Fibroblast of lung (primary cell): ENCODE results near the gene PCDHGB4. TPM values are rescaled to one million over a fixed set of nuclear protein-coding genes. Genes with fewer than 3 reads are reported as not detected.

Experiments used
- DNase-seq, 2 donors: peaks; one replicate each; pipeline versions ENCODE4 v3.0.0 to v3.0.0-alpha.2; 2010; ENCODE audit warnings: low read depth in 2 of 2
- H2AFZ ChIP-seq: 2 replicates; pipeline ENCODE4 v1.5.1; 2012; ENCODE audit warnings: low read length, control low read depth, inconsistent platforms
- H3K27ac ChIP-seq: 2 replicates; pipeline ENCODE4 v1.5.1; 2011; ENCODE audit warnings: low read length, control low read depth; ENCODE audit not compliant: insufficient read depth
- H3K27me3 ChIP-seq: 2 replicates; pipeline ENCODE4 v1.5.1; 2011; ENCODE audit warnings: mild to moderate bottlenecking, low read length; ENCODE audit not compliant: control insufficient read depth, insufficient read depth
- H3K36me3 ChIP-seq: 2 replicates; pipeline ENCODE4 v1.5.1; 2011; ENCODE audit warnings: low read length; ENCODE audit not compliant: control insufficient read depth, insufficient read depth
- H3K4me1 ChIP-seq: 2 replicates; pipeline ENCODE4 v1.5.1; 2011; ENCODE audit warnings: low read length; ENCODE audit not compliant: control insufficient read depth, insufficient read depth; ENCODE audit errors: extremely low read depth
- H3K4me2 ChIP-seq: 2 replicates; pipeline ENCODE4 v1.5.1; 2011; ENCODE audit warnings: low read length, control low read depth; ENCODE audit not compliant: insufficient read depth; ENCODE audit errors: extremely low read depth
- H3K4me3 ChIP-seq, 4 experiments: fragments of 200-600 bp in 1 of 4; sonication (generic) in 1 of 4; replicated peaks in 1 of 4; 2 replicates each; pipeline ENCODE4 v1.5.1; 2011 to 2016; ENCODE audit warnings: low read length in 4 of 4, low read depth in 3 of 4, mild to moderate bottlenecking in 3 of 4, control low read depth in 2 of 4, inconsistent platforms in 1 of 4, mixed read lengths in 1 of 4; ENCODE audit not compliant: insufficient read depth in 1 of 4; ENCODE audit errors: control extremely low read depth in 1 of 4
- H3K79me2 ChIP-seq: 2 replicates; pipeline ENCODE4 v1.5.1; 2012; ENCODE audit warnings: mild to moderate bottlenecking, low read length, inconsistent platforms; ENCODE audit not compliant: control insufficient read depth, insufficient read depth
- H3K9ac ChIP-seq: 2 replicates; pipeline ENCODE4 v1.5.1; 2011; ENCODE audit warnings: mild to moderate bottlenecking, low read length, control low read depth; ENCODE audit not compliant: insufficient read depth
- H3K9me3 ChIP-seq: 2 replicates; pipeline ENCODE4 v1.5.1; 2012; ENCODE audit warnings: low read depth, low read length; ENCODE audit not compliant: control insufficient read depth, insufficient read depth
- H4K20me1 ChIP-seq: 2 replicates; pipeline ENCODE4 v1.5.1; 2011; ENCODE audit warnings: low read length; ENCODE audit not compliant: control insufficient read depth, insufficient read depth; ENCODE audit errors: extremely low read depth
- EZH2 ChIP-seq: IDR thresholded peaks from 2 replicates; pipeline ENCODE4 v1.5.1; 2012; ENCODE audit warnings: low read length, control low read depth, mild to moderate bottlenecking; ENCODE audit errors: missing control alignments
- polyA plus RNA-seq, 2 donors: library from polyadenylated mRNA; depleted of rRNA in 1 of 2; stranded (reverse) in 1 of 2; unstranded in 1 of 2; fragments of >200 nt; gene quantifications; 2 replicates each; pipeline ENCODE4 v1.2.1, GENCODE V29; 2011 to 2012; ENCODE audit warnings: missing spikeins in 1 of 2
- total RNA-seq: library from RNA; depleted of rRNA; stranded (reverse); fragments of >200 nt; gene quantifications from 2 replicates; pipeline ENCODE4 v1.2.1, GENCODE V29; 2014
- TF ChIP-seq, protein P1 (sequence below), 2 donors: IDR thresholded peaks in 1 of 2; conservative IDR thresholded peaks in 1 of 2; 1 replicate in 1 of 2; 2 replicates in 1 of 2; pipeline ENCODE4 v1.5.1; 2011 to 2012; ENCODE audit warnings: low read length in 2 of 2, control low read depth in 1 of 2, inconsistent platforms in 1 of 2, low read depth in 1 of 2, mild to moderate bottlenecking in 1 of 2

PCDHGB4 gene
- total and polyA plus RNA-seq, 2 donors (not counting 1 experiment from before 2014, with no cell fraction given): 13.3 to 18.3 TPM

- peak overlapping the region; percentile 23 for H3K4me2 ChIP-seq
- H3K4me3 ChIP-seq: peak overlapping the region in 2 of 4 experiments; percentile 8 to 30
- TF ChIP-seq, protein P1, sequence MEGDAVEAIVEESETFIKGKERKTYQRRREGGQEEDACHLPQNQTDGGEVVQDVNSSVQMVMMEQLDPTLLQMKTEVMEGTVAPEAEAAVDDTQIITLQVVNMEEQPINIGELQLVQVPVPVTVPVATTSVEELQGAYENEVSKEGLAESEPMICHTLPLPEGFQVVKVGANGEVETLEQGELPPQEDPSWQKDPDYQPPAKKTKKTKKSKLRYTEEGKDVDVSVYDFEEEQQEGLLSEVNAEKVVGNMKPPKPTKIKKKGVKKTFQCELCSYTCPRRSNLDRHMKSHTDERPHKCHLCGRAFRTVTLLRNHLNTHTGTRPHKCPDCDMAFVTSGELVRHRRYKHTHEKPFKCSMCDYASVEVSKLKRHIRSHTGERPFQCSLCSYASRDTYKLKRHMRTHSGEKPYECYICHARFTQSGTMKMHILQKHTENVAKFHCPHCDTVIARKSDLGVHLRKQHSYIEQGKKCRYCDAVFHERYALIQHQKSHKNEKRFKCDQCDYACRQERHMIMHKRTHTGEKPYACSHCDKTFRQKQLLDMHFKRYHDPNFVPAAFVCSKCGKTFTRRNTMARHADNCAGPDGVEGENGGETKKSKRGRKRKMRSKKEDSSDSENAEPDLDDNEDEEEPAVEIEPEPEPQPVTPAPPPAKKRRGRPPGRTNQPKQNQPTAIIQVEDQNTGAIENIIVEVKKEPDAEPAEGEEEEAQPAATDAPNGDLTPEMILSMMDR (conservative IDR thresholded peaks at IDR 0.05 in 1 of 2, IDR thresholded peaks at IDR 0.05 in 1 of 2; ENCODE audit: low read depth in 1 of 2, low read length in 2 of 2): no peak
- TF ChIP-seq EZH2: no peak
Observed at GRCh38 chr5:141398608-141399007, 11.1 kb downstream of the PCDHGB4 start.

GRCh38 chr5:141399555-141400258, 12.2 kb downstream of the PCDHGB4 start:
- Histone ChIP-seq H2AFZ (no peak overlapping the region), H4K20me1 (no peaks in the 10 kb centered on the region), H3K4me2 (no peak overlapping the region), H3K27me3 (no peaks in the 10 kb centered on the region), H3K4me3 (peak overlapping the region in 1 of 4 experiments; percentile 27), H3K4me1 (no peaks in the 10 kb centered on the region), H3K9me3 (peaks cover 4% of the 10 kb centered on the region), H3K27ac (no peak overlapping the region), H3K9ac (no peak overlapping the region), H3K79me2 (no peaks in the 10 kb centered on the region), H3K36me3 (no peaks in the 10 kb centered on the region)
- no peak for TF ChIP-seq EZH2
- no peak for DNase-seq

More at GRCh38 chr5:141398608-141399007, 11.1 kb downstream of the PCDHGB4 start:
- Histone ChIP-seq H3K27ac (no peak overlapping the region), H3K9me3 (peaks cover 5% of the 10 kb centered on the region), H3K9ac (no peak overlapping the region), H3K27me3 (no peaks in the 10 kb centered on the region), H3K36me3 (no peaks in the 10 kb centered on the region), H3K79me2 (no peaks in the 10 kb centered on the region), H2AFZ (no peak overlapping the region), H4K20me1 (no peaks in the 10 kb centered on the region), H3K4me1 (no peaks in the 10 kb centered on the region)
- DNase-seq: no peak

DNA sequence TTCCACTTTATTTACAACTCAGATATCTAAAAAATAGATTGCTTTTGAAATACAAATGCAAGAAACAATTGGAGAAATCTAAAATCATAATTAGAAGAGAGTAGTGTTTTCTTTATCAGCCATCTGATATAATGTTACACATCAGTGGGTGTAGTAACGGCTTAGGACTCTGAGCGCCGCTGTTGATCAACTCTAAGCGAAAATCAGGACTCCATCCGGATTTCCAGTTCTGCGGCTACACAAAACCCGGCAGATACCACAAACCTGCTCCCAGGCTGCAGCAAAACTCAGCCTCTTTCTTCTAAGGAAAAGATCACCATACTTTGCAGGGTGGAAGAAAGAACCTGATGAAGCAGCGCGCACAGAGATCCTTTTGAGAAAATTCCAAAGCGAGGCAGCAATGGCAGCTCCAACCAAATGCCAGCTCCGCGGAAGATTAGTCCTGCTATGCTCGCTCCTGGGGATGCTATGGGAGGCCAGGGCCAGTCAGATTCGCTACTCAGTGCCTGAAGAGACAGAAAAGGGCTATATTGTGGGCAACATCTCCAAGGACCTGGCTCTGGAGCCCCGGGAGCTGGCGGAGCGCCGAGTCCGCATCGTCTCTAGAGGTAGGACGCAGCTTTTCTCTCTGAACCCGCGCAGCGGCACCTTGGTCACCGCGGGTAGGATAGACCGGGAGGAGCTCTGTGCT, 15.2 kb downstream of the PCDHGB4 start, which contains the start of gene PCDHGA9:
Gene PCDHGA9, plus strand, starts transcription at position 226 of the 691 bp plus-strand sequence. Its CDS starts 175 bp downstream, at position 401.
- TF ChIP-seq, protein P1 (conservative IDR thresholded peaks at IDR 0.05 in 1 of 2, IDR thresholded peaks at IDR 0.05 in 1 of 2; ENCODE audit: low read depth in 1 of 2, low read length in 2 of 2): peak; percentile 40 to 49
- no peak for TF ChIP-seq EZH2
- Histone ChIP-seq H3K4me1 (no peaks in the 10 kb centered on the region), H3K79me2 (no peaks in the 10 kb centered on the region), H3K27me3 (no peaks in the 10 kb centered on the region), H4K20me1 (no peaks in the 10 kb centered on the region), H3K4me3 (peak within 1 kb of the TSS; percentile 8 to 50 (median 17)), H3K9me3 (peaks cover 4% of the 10 kb centered on the region), H3K36me3 (no peaks in the 10 kb centered on the region), H2AFZ (no peak within 1 kb of the TSS), H3K9ac (no peak within 1 kb of the TSS), H3K27ac (no peak within 1 kb of the TSS), H3K4me2 (peak within 1 kb of the TSS; percentile 62)
- peak; percentile 24 to 57 for DNase-seq
